Smooth muscle cell (in vitro differentiated cells): Measurements from ENCODE around the gene COBL. TPM values are rescaled to one million over a fixed set of nuclear protein-coding genes. Genes with fewer than 3 reads are reported as not detected.

Experiments
- DNase-seq: peaks from one replicate; lab custom pipeline; 2025; ENCODE audit not compliant: unreplicated experiment; lab: John Stamatoyannopoulos, UW
- H2AFZ ChIP-seq: fragments of 200-600 bp; sonication (generic); 2 replicates; pipeline ENCODE4 v1.6.0; 2016; ENCODE audit warnings: antibody characterized with exemption, low read depth, mild to moderate bottlenecking
- H3F3A ChIP-seq: fragments of 200-600 bp; sonication (generic); 2 replicates; pipeline ENCODE4 v1.6.0; 2017; ENCODE audit warnings: antibody characterized with exemption, low read depth
- H3K27ac ChIP-seq: fragments of 200-600 bp; sonication (generic); 2 replicates; pipeline ENCODE4 v1.5.1; 2016; ENCODE audit warnings: low read depth, mild to moderate bottlenecking
- H3K27me3 ChIP-seq: fragments of 200-600 bp; sonication (generic); 2 replicates; pipeline ENCODE4 v1.6.1; 2016; ENCODE audit warnings: low read depth, mild to moderate bottlenecking
- H3K36me3 ChIP-seq: fragments of 200-600 bp; sonication (generic); 2 replicates; pipeline ENCODE4 v1.5.1; 2016; ENCODE audit warnings: low read depth
- H3K4me1 ChIP-seq: fragments of 200-600 bp; sonication (generic); 2 replicates; pipeline ENCODE4 v1.5.1; 2016; ENCODE audit warnings: low read depth
- H3K4me2 ChIP-seq: fragments of 200-600 bp; sonication (generic); 2 replicates; pipeline ENCODE4 v1.6.0; 2016; ENCODE audit warnings: mild to moderate bottlenecking
- H3K4me3 ChIP-seq: fragments of 200-600 bp; sonication (generic); 2 replicates; pipeline ENCODE4 v1.5.1; 2016; ENCODE audit warnings: mild to moderate bottlenecking
- H3K79me2 ChIP-seq: fragments of 200-600 bp; sonication (generic); 2 replicates; pipeline ENCODE4 v1.6.0; 2016; ENCODE audit warnings: low read depth, mild to moderate bottlenecking
- H3K9ac ChIP-seq: fragments of 200-600 bp; sonication (generic); 2 replicates; pipeline ENCODE4 v1.6.0; 2016; ENCODE audit warnings: low read depth
- H3K9me3 ChIP-seq: fragments of 200-600 bp; sonication (generic); replicated peaks from 2 replicates; pipeline ENCODE4 v1.5.1; 2016; ENCODE audit warnings: low read depth
- H4K20me1 ChIP-seq: fragments of 200-600 bp; sonication (generic); 2 replicates; pipeline ENCODE4 v1.6.0; 2016; ENCODE audit warnings: low read depth
- WGBS: methylation state at CpG from one replicate; pipeline ENCODE4 v1.1.7; 2016; ENCODE audit warnings: low lambda C conversion rate; 5-methylcytosine and 5-hydroxymethylcytosine counted together
- polyA plus RNA-seq: library from polyadenylated mRNA; unstranded; fragments of >200 nt; fragmentation: Nextera tagmentation; extraction: Ambion mirVana; gene quantifications from 2 replicates; pipeline ENCODE4 v1.2.1, GENCODE V29; 2016
- total RNA-seq: library from RNA; depleted of rRNA; stranded (reverse); fragments of >200 nt; gene quantifications from 2 replicates; pipeline ENCODE4 v1.2.3, GENCODE V29; 2014
- TF ChIP-seq, protein P1 (sequence below): fragments of 200-600 bp; sonication (generic); IDR thresholded peaks from 2 replicates; pipeline ENCODE4 v1.5.1; 2017; ENCODE audit warnings: borderline replicate concordance, mild to moderate bottlenecking, antibody characterized with exemption; ENCODE audit not compliant: insufficient read depth, poor library complexity, severe bottlenecking

The COBL gene
- total and polyA plus RNA-seq, 2 experiments from 2014 or later, result 0.47 to 2.8 TPM

DNA sequence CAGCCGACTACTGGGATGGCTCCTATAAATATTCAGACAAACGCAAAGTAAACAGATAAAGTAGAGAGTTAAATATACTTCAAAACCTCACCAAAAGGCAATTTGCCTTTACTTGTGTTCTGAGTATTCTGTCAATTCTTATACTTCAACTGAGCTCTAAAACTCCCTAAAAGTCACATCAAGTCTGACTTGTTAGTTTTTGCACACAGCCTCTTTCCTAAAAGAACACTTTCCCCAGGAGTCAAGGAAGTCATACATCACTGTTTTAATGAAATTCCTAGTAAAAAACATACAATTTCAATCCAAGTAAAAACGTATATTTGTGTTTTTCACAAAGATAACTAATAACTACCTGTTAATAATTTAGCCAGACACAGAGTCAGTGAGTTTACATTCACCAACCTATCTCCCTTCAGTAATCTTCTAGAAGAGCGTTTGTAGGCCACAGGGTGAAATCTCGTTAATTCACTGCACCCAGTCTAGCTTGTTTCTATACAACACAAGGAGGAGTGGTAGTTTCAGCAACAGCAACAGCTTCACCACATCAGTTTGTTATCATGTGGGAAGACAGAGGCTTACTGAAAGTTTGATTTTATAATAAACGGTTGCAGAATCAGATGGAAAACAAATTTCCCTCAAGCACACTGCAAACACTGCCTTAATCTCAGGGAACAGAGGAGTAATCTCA is 2.7 kb downstream of the COBL start:
- H2AFZ ChIP-seq, result peak overlapping the region; percentile 21
- H4K20me1 ChIP-seq, result no peaks in the 10 kb centered on the region
- TF ChIP-seq, protein P1, sequence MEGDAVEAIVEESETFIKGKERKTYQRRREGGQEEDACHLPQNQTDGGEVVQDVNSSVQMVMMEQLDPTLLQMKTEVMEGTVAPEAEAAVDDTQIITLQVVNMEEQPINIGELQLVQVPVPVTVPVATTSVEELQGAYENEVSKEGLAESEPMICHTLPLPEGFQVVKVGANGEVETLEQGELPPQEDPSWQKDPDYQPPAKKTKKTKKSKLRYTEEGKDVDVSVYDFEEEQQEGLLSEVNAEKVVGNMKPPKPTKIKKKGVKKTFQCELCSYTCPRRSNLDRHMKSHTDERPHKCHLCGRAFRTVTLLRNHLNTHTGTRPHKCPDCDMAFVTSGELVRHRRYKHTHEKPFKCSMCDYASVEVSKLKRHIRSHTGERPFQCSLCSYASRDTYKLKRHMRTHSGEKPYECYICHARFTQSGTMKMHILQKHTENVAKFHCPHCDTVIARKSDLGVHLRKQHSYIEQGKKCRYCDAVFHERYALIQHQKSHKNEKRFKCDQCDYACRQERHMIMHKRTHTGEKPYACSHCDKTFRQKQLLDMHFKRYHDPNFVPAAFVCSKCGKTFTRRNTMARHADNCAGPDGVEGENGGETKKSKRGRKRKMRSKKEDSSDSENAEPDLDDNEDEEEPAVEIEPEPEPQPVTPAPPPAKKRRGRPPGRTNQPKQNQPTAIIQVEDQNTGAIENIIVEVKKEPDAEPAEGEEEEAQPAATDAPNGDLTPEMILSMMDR, result no peak
- H3K27me3 ChIP-seq, result no peaks in the 10 kb centered on the region
- H3K79me2 ChIP-seq, result peaks cover 20% of the 10 kb centered on the region
- no peak for DNase-seq
- H3K9me3 ChIP-seq, result no peaks in the 10 kb centered on the region
- H3K4me2 ChIP-seq, result peak overlapping the region; percentile 98
- 36% methylated on average over 6 of the region's 6 CpGs for WGBS
- peaks cover 26% of the 10 kb centered on the region for H3K4me1 ChIP-seq
- H3K4me3 ChIP-seq, result peak overlapping the region; percentile 10
- H3F3A ChIP-seq, result peaks cover 20% of the 10 kb centered on the region
- no peaks in the 10 kb centered on the region for H3K36me3 ChIP-seq
- no peak overlapping the region for H3K9ac ChIP-seq
- H3K27ac ChIP-seq, result peak overlapping the region; percentile 48

DNA sequence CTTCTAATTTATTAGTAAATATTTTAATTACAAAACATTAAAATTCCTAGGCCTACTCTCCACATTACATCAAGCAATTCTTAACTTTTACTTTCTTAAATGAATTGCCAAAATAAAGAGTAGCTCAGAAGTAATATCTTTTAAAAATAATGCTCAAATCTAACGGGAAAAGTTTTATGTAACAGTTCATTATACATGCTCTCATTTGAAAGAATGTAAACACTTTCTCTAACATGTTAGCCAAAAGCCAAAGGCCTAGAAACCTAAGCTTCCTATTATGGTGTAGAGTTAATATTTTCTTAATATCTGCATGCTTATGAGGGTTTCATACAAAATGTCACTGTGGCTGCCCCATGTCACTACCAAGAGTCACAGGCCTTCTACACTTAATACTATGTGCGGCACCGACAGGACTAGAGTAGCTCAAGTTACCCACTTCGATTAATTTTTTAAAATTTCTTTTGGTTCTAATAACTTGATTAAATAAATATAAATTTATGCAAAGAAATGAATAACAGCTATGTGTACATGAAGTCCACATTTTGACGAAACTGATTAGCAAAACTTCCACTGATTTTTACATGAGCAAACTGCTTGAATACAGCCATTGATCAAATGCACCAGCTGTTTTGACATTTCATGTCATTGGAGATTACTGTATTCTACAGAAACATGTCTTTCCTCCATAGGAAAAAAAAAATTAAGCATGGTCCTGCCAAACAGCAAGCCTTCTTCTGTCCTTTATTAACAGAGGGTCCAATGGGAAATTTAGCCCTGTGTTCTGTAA is 3.5 kb downstream of the COBL start:
- H3K27me3 ChIP-seq, result no peaks in the 10 kb centered on the region
- peaks cover 20% of the 10 kb centered on the region for H3F3A ChIP-seq
- TF ChIP-seq, protein P1, result no peak
- H3K36me3 ChIP-seq, result no peaks in the 10 kb centered on the region
- H3K4me2 ChIP-seq, result peak overlapping the region; percentile 98
- no peaks in the 10 kb centered on the region for H4K20me1 ChIP-seq
- peaks cover 20% of the 10 kb centered on the region for H3K79me2 ChIP-seq
- no peaks in the 10 kb centered on the region for H3K9me3 ChIP-seq
- H3K9ac ChIP-seq, result no peak overlapping the region
- peak overlapping the region; percentile 48 for H3K27ac ChIP-seq
- H3K4me1 ChIP-seq, result peaks cover 31% of the 10 kb centered on the region
- peak overlapping the region; percentile 10 for H3K4me3 ChIP-seq
- no peak for DNase-seq
- no peak overlapping the region for H2AFZ ChIP-seq
- 88% methylated on average over 5 of the region's 5 CpGs for WGBS

DNA sequence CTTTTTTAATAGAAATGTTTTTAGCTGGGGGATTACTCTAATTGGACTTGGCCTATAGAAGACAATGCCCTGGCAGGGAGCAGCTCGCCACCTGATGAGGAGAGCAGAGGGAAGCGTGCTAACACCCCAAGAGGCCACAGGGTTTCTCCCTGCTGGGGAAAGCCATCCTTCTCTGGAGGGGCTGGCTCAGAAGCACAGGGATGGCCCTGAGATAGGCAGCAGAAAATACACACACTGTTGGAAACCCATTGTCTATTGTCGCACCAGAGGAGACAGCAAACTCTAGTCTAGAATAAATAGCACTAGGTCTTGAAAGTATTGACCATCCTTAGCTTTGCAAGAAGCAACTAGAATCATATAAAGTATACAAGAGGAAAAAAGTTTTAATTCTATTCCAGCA is 5.4 kb downstream of the COBL start:
- TF ChIP-seq, protein P1, result no peak
- H3K36me3 ChIP-seq, result no peaks in the 10 kb centered on the region
- no peaks in the 10 kb centered on the region for H3K27me3 ChIP-seq
- no peak overlapping the region for H3K27ac ChIP-seq
- H3K4me2 ChIP-seq, result no peak overlapping the region
- no peak overlapping the region for H3K9ac ChIP-seq
- H3K4me1 ChIP-seq, result peaks cover 31% of the 10 kb centered on the region
- H4K20me1 ChIP-seq, result no peaks in the 10 kb centered on the region
- peaks cover 20% of the 10 kb centered on the region for H3F3A ChIP-seq
- no peak for DNase-seq
- no peaks in the 10 kb centered on the region for H3K9me3 ChIP-seq
- no peak overlapping the region for H3K4me3 ChIP-seq
- peaks cover 20% of the 10 kb centered on the region for H3K79me2 ChIP-seq
- H2AFZ ChIP-seq, result no peak overlapping the region
- 89% methylated on average over 3 of the region's 3 CpGs for WGBS
